ENCODE data around the gene KNSTRN. TPM values are rescaled to one million over a fixed set of nuclear protein-coding genes. Genes with fewer than 3 reads are reported as not detected.
A peak's percentile ranks its signal among the peaks of the same experiment; 100 is the strongest.

The KNSTRN gene
- total RNA-seq, 3 donors from 2014 or later (not counting 1 experiment from before 2014, with no cell fraction given), result 5.4 to 7.6 (median 5.6) TPM

- H3K36me3 ChIP-seq (ENCODE audit: control insufficient read depth, insufficient read depth, low read length), result no peaks in the 10 kb centered on the region
- H3K4me1 ChIP-seq (ENCODE audit: control insufficient read depth, insufficient read depth, low read length), result peaks cover 31% of the 10 kb centered on the region
- H3K27ac Mint-ChIP-seq, result peak overlapping the region in 1 of 2 donors; percentile 45
These were observed 16.7 kb upstream of the KNSTRN start for GRCh38 chr15:40365624-40366456.

GRCh38 chr15:40366457-40367370 lies 15.8 kb upstream of the KNSTRN start:
- no peak for TF ChIP-seq CTCF (IDR thresholded peaks at IDR 0.05)
- peaks cover 31% of the 10 kb centered on the region for H3K4me1 ChIP-seq (ENCODE audit: control insufficient read depth, insufficient read depth, low read length)
- no peaks in the 10 kb centered on the region for H3K9me3 Mint-ChIP-seq
- DNase-seq, result no peak
- no peaks in the 10 kb centered on the region for H3K27me3 Mint-ChIP-seq (ENCODE audit: low read depth in 2 of 2)
- H3K27ac Mint-ChIP-seq, result peak overlapping the region; percentile 84 to 91
- H3K9me3 ChIP-seq (ENCODE audit: control insufficient read depth, insufficient read depth, low read length), result no peaks in the 10 kb centered on the region
- no peak overlapping the region for H3K27ac ChIP-seq (ENCODE audit: low read length)
- H3K4me3 Mint-ChIP-seq, result peak overlapping the region; percentile 91
- no peak for ATAC-seq
- no peaks in the 10 kb centered on the region for H3K36me3 ChIP-seq (ENCODE audit: control insufficient read depth, insufficient read depth, low read length)
- H3K27me3 ChIP-seq (ENCODE audit: control insufficient read depth, insufficient read depth, low read length), result no peaks in the 10 kb centered on the region
- intact Hi-C loops (cut with micrococcal nuclease), result no loop called here
- no peaks in the 10 kb centered on the region for H3K36me3 Mint-ChIP-seq
- 96% methylated on average over 14 of the region's 14 CpGs for WGBS (ENCODE audit: insufficient coverage)
- peak overlapping the region; percentile 64 for H3K4me3 ChIP-seq (ENCODE audit: low read length)
- H3K4me1 Mint-ChIP-seq, result peaks cover 18 to 38% of the 10 kb centered on the region in 2 donors

More at GRCh38 chr15:40365624-40366456, 16.7 kb upstream of the KNSTRN start:
- no peak for TF ChIP-seq CTCF (IDR thresholded peaks at IDR 0.05)
- peak overlapping the region; percentile 35 for H3K4me3 Mint-ChIP-seq
- H3K4me1 Mint-ChIP-seq, result peaks cover 18 to 38% of the 10 kb centered on the region in 2 donors
- no peaks in the 10 kb centered on the region for H3K27me3 Mint-ChIP-seq (ENCODE audit: low read depth in 2 of 2)
- no peak for ATAC-seq
- 82% methylated on average over 11 of the region's 11 CpGs for WGBS (ENCODE audit: insufficient coverage)
- DNase-seq, result no peak
- H3K9me3 Mint-ChIP-seq, result no peaks in the 10 kb centered on the region
- Histone ChIP-seq H3K4me3 (ENCODE audit: low read length) (no peak overlapping the region), H3K27me3 (ENCODE audit: control insufficient read depth, insufficient read depth, low read length) (no peaks in the 10 kb centered on the region), H3K9me3 (ENCODE audit: control insufficient read depth, insufficient read depth, low read length) (no peaks in the 10 kb centered on the region), H3K27ac (ENCODE audit: low read length) (no peak overlapping the region)
- intact Hi-C loops (cut with micrococcal nuclease), result no loop called here
- no peaks in the 10 kb centered on the region for H3K36me3 Mint-ChIP-seq

- peak overlapping the region; percentile 91 for H3K4me3 Mint-ChIP-seq
- no peak for DNase-seq
- H3K4me1 ChIP-seq (ENCODE audit: control insufficient read depth, insufficient read depth, low read length), result peaks cover 31% of the 10 kb centered on the region
- H3K27me3 Mint-ChIP-seq (ENCODE audit: low read depth in 2 of 2), result no peaks in the 10 kb centered on the region
- ATAC-seq, result no peak
- intact Hi-C loops (cut with micrococcal nuclease), result no loop called here
- peaks cover 18 to 38% of the 10 kb centered on the region in 2 donors for H3K4me1 Mint-ChIP-seq
- peak overlapping the region; percentile 68 for H3K27ac ChIP-seq (ENCODE audit: low read length)
- H3K36me3 ChIP-seq (ENCODE audit: control insufficient read depth, insufficient read depth, low read length), result no peaks in the 10 kb centered on the region
- whole genome bisulfite sequencing (ENCODE audit: insufficient coverage), result 50% methylated on average over 5 of the region's 5 CpGs
- H3K9me3 ChIP-seq (ENCODE audit: control insufficient read depth, insufficient read depth, low read length), result no peaks in the 10 kb centered on the region
- H3K9me3 Mint-ChIP-seq, result no peaks in the 10 kb centered on the region
- TF ChIP-seq CTCF (IDR thresholded peaks at IDR 0.05), result no peak
- peak overlapping the region; percentile 84 to 91 for H3K27ac Mint-ChIP-seq
- H3K36me3 Mint-ChIP-seq, result no peaks in the 10 kb centered on the region
- H3K4me3 ChIP-seq (ENCODE audit: low read length), result peak overlapping the region; percentile 64
- no peaks in the 10 kb centered on the region for H3K27me3 ChIP-seq (ENCODE audit: control insufficient read depth, insufficient read depth, low read length)
These were observed 15.2 kb upstream of the KNSTRN start for GRCh38 chr15:40367371-40367685.
